HG03565 (cell line): ENCODE results near the gene FBXL20.

Experiments
- ATAC-seq: cut with Tn5 transposase; IDR thresholded peaks from one replicate; pipeline ENCODE4 v1.9.1; 2021; ENCODE audit warnings: mild to moderate bottlenecking, moderate library complexity; ENCODE audit not compliant: unreplicated experiment

The FBXL20 gene

GRCh38 chr17:39208893-39209292 is 192.5 kb downstream of the FBXL20 start:
- no peak for ATAC-seq

GRCh38 chr17:39208136-39208535 is 193.3 kb downstream of the FBXL20 start:
- ATAC-seq = no peak

GRCh38 chr17:39205112-39205526 is 196.3 kb downstream of the FBXL20 start:
- ATAC-seq = no peak

GRCh38 chr17:39204245-39204644 is 197.2 kb downstream of the FBXL20 start:
- ATAC-seq = no peak
